H1 (cell line): ENCODE measurements around the gene AP4B1. TPM values are rescaled to one million over a fixed set of nuclear protein-coding genes. Genes with fewer than 3 reads are reported as not detected.

ENCODE experiments used
- CTCF ChIA-PET: fragments of 300-600 bp; sonication (Branson Sonifier 250); formaldehyde crosslinking; loops from one replicate; lab custom pipeline; 2021; ENCODE audit not compliant: partially characterized antibody; lab: Charles Lee
- POLR2A ChIA-PET: fragments of 300-600 bp; sonication (Branson Sonifier 250); formaldehyde crosslinking; loops from one replicate; lab custom pipeline; 2021; ENCODE audit warnings: inconsistent platforms; ENCODE audit not compliant: partially characterized antibody; lab: Charles Lee
- DNase-seq, 2 experiments: peaks; one replicate each; pipeline versions ENCODE4 v3.0.0 to v3.0.0-alpha.2; 2010 to 2022; ENCODE audit warnings: low spot score in 2 of 2, low read depth in 1 of 2, mixed read lengths in 1 of 2
- FAIRE-seq: peaks from 2 replicates; lab custom pipeline; 2011; peaks lifted over from hg19 to GRCh38; lab: Jason Lieb, UNC
- H2AFZ ChIP-seq: 2 replicates; pipeline ENCODE4 v1.8.1; 2012; ENCODE audit warnings: low read length, inconsistent platforms
- H2AK5ac ChIP-seq: 2 replicates; pipeline ENCODE4 v1.6.1; 2013; ENCODE audit warnings: low read depth, low read length
- H2BK120ac ChIP-seq: replicated peaks from 2 replicates; pipeline ENCODE3; 2013; ENCODE audit warnings: low read depth, low read length, inconsistent platforms
- H2BK12ac ChIP-seq: 2 replicates; pipeline ENCODE4 v1.6.1; 2013; ENCODE audit warnings: low read depth, low read length
- H2BK15ac ChIP-seq: 2 replicates; pipeline ENCODE4 v1.6.1; 2013; ENCODE audit warnings: low read length
- H2BK20ac ChIP-seq: 2 replicates; pipeline ENCODE4 v1.6.1; 2013; ENCODE audit warnings: low read length
- H2BK5ac ChIP-seq: 2 replicates; pipeline ENCODE4 v1.6.1; 2013; ENCODE audit warnings: low read depth, low read length
- H3K14ac ChIP-seq: 2 replicates; pipeline ENCODE4 v1.6.1; 2013; ENCODE audit warnings: inconsistent platforms; ENCODE audit not compliant: insufficient read length
- H3K18ac ChIP-seq: 2 replicates; pipeline ENCODE4 v1.6.1; 2013; ENCODE audit warnings: low read length; ENCODE audit errors: extremely low read depth
- H3K23ac ChIP-seq: 2 replicates; pipeline ENCODE4 v1.6.1; 2013; ENCODE audit warnings: inconsistent platforms; ENCODE audit not compliant: insufficient read length
- H3K23me2 ChIP-seq: 2 replicates; pipeline ENCODE4 v1.6.1; 2013; ENCODE audit warnings: low read depth, low read length
- H3K27ac ChIP-seq: 2 replicates; pipeline ENCODE4 v1.6.1; 2011; ENCODE audit warnings: low read depth, low read length, inconsistent platforms
- H3K27me3 ChIP-seq, 4 experiments: replicated peaks in 1 of 4; 1 replicate in 1 of 4; 2 replicates in 3 of 4; pipeline versions ENCODE4 v1.6.1 to v1.8.1; 2011 to 2013; ENCODE audit warnings: low read length in 3 of 4, mild to moderate bottlenecking in 3 of 4, inconsistent platforms in 2 of 4, mixed read lengths in 2 of 4, moderate library complexity in 1 of 4; ENCODE audit not compliant: control insufficient read depth in 3 of 4, insufficient read depth in 3 of 4; ENCODE audit errors: extremely low read depth in 1 of 4
- H3K36me3 ChIP-seq, 4 experiments: 2 replicates each; pipeline versions ENCODE4 v1.6.1 to v1.8.1; 2011 to 2013; ENCODE audit warnings: mild to moderate bottlenecking in 4 of 4, low read length in 3 of 4, moderate library complexity in 2 of 4, control low read depth in 1 of 4, inconsistent platforms in 1 of 4; ENCODE audit not compliant: insufficient read depth in 4 of 4, control insufficient read depth in 2 of 4
- H3K4ac ChIP-seq: replicated peaks from 2 replicates; pipeline ENCODE3; 2013; ENCODE audit warnings: low read length, low read depth, mixed read lengths, inconsistent platforms; ENCODE audit not compliant: insufficient read length
- H3K4me1 ChIP-seq, 4 experiments: replicated peaks in 1 of 4; 1 replicate in 1 of 4; 2 replicates in 3 of 4; pipeline versions ENCODE4 v1.6.1 to v1.8.1; 2011 to 2013; ENCODE audit warnings: low read length in 3 of 4, inconsistent platforms in 2 of 4, mixed read lengths in 1 of 4; ENCODE audit not compliant: insufficient read depth in 4 of 4, control insufficient read depth in 3 of 4
- H3K4me2 ChIP-seq, 2 experiments: 2 replicates each; pipeline versions ENCODE4 v1.6.1 to v1.8.1; 2011 to 2013; ENCODE audit warnings: low read depth in 2 of 2, low read length in 2 of 2, control low read depth in 1 of 2, inconsistent platforms in 1 of 2, mild to moderate bottlenecking in 1 of 2; ENCODE audit not compliant: insufficient read depth in 1 of 2
- H3K4me3 ChIP-seq, 4 experiments: fragments of 200-600, 300-600 bp in 1 of 4; sonication (generic), shearing (Covaris generic), sonication (Bioruptor Twin) in 1 of 4; 2 replicates each; pipeline versions ENCODE4 v1.5.1 to v1.8.1; 2011 to 2016; ENCODE audit warnings: low read length in 4 of 4, low read depth in 3 of 4, control low read depth in 2 of 4, inconsistent platforms in 2 of 4, mild to moderate bottlenecking in 2 of 4, mixed read lengths in 1 of 4, moderate library complexity in 1 of 4; ENCODE audit not compliant: insufficient read depth in 2 of 4; ENCODE audit errors: extremely low read depth in 1 of 4
- H3K56ac ChIP-seq: replicated peaks from 2 replicates; pipeline ENCODE3; 2013; ENCODE audit warnings: low read depth, mild to moderate bottlenecking, mixed read lengths, low read length, inconsistent platforms; ENCODE audit not compliant: insufficient read length
- H3K79me1 ChIP-seq: 2 replicates; pipeline ENCODE4 v1.6.1; 2013; ENCODE audit warnings: low read depth, low read length, control low read depth
- H3K79me2 ChIP-seq, 2 experiments: 2 replicates each; pipeline versions ENCODE4 v1.6.1 to v1.8.1; 2012 to 2013; ENCODE audit warnings: low read length in 2 of 2, mild to moderate bottlenecking in 2 of 2, inconsistent platforms in 1 of 2; ENCODE audit not compliant: insufficient read depth in 2 of 2, control insufficient read depth in 1 of 2
- H3K9ac ChIP-seq, 4 experiments: replicated peaks in 1 of 4; 1 replicate in 1 of 4; 2 replicates in 3 of 4; pipeline versions ENCODE4 v1.6.1 to v1.8.1; 2011 to 2013; ENCODE audit warnings: low read depth in 3 of 4, low read length in 3 of 4, control low read depth in 2 of 4, mild to moderate bottlenecking in 2 of 4, moderate library complexity in 2 of 4, inconsistent platforms in 1 of 4; ENCODE audit errors: extremely low read depth in 1 of 4
- H3K9me3 ChIP-seq, 2 experiments: 2 replicates each; pipeline versions ENCODE4 v1.6.1 to v1.8.1; 2012 to 2013; ENCODE audit warnings: mild to moderate bottlenecking in 2 of 2, moderate library complexity in 2 of 2, control low read depth in 1 of 2, inconsistent platforms in 1 of 2, low read depth in 1 of 2, low read length in 1 of 2, mixed read lengths in 1 of 2; ENCODE audit not compliant: insufficient read depth in 2 of 2
- H4K20me1 ChIP-seq, 2 experiments: replicated peaks in 1 of 2; 2 replicates each; pipeline versions ENCODE3 to v1.8.1; 2011 to 2013; ENCODE audit warnings: inconsistent platforms in 2 of 2, low read length in 2 of 2, mild to moderate bottlenecking in 1 of 2; ENCODE audit not compliant: insufficient read depth in 2 of 2, control insufficient read depth in 1 of 2
- H4K5ac ChIP-seq: 2 replicates; pipeline ENCODE4 v1.6.1; 2013; ENCODE audit warnings: low read length, low read depth, mixed read lengths, inconsistent platforms; ENCODE audit not compliant: insufficient read length
- H4K8ac ChIP-seq: 2 replicates; pipeline ENCODE4 v1.8.0; 2013; ENCODE audit warnings: mild to moderate bottlenecking, moderate library complexity, low read length, inconsistent platforms; ENCODE audit not compliant: insufficient read depth; ENCODE audit errors: extremely low read depth
- H4K91ac ChIP-seq: replicated peaks from 2 replicates; pipeline ENCODE3; 2013; ENCODE audit warnings: low read length, mixed read lengths, inconsistent platforms; ENCODE audit not compliant: insufficient read length
- ATF2 ChIP-seq: IDR thresholded peaks from 2 replicates; pipeline ENCODE4 v1.6.1; 2012; ENCODE audit warnings: low read length, inconsistent platforms
- BCL11A ChIP-seq, 2 experiments: IDR thresholded peaks; one replicate each; pipeline ENCODE4 v1.6.1; 2011; ENCODE audit warnings: low read depth in 2 of 2, low read length in 2 of 2, mild to moderate bottlenecking in 2 of 2
- CBX8 ChIP-seq: fragments of 300-800, 300-1000 bp; sonication (generic); IDR thresholded peaks from 2 replicates; pipeline ENCODE4 v1.7.1; 2016; ENCODE audit warnings: low read depth, low read length, borderline replicate concordance
- CTCF ChIP-seq, 3 experiments: IDR thresholded peaks; 1 replicate in 2 of 3; 2 replicates in 1 of 3; pipeline versions ENCODE4 v1.5.1 to v1.6.1; 2011; ENCODE audit warnings: low read length in 3 of 3, mild to moderate bottlenecking in 3 of 3, inconsistent platforms in 2 of 3, low read depth in 1 of 3, moderate library complexity in 1 of 3; ENCODE audit not compliant: insufficient read depth in 1 of 3; ENCODE audit errors: control extremely low read depth in 1 of 3
- KDM5A ChIP-seq: fragments of 200-600 bp; IDR thresholded peaks from 2 replicates; pipeline ENCODE4 v1.7.1; 2012; ENCODE audit warnings: mild to moderate bottlenecking, low read length, inconsistent platforms, mixed read lengths
- SP2 ChIP-seq: IDR thresholded peaks from 2 replicates; pipeline ENCODE4 v1.6.1; 2012; ENCODE audit warnings: mild to moderate bottlenecking, low read length, inconsistent platforms
- TAF7 ChIP-seq: optimal IDR thresholded peaks from 2 replicates; pipeline ENCODE3; 2011; ENCODE audit warnings: low read depth, mild to moderate bottlenecking, inconsistent platforms, low read length, moderate library complexity, borderline replicate concordance
- whole genome bisulfite sequencing, 2 experiments: shearing (Covaris generic) in 1 of 2; methylation state at CpG; one replicate each; pipeline versions ENCODE4 v1.1.6 to v1.1.7; 2013 to 2015; ENCODE audit warnings: low lambda C conversion rate in 2 of 2, mixed read lengths in 2 of 2, inconsistent platforms in 1 of 2, low coverage in 1 of 2, missing lambda C conversion rate in 1 of 2; ENCODE audit not compliant: insufficient replicate concordance in 2 of 2, insufficient coverage in 1 of 2, insufficient read length in 1 of 2; ENCODE audit errors: extremely low coverage in 1 of 2, missing lambda C conversion rate in 1 of 2; 5-methylcytosine and 5-hydroxymethylcytosine counted together
- polyA plus RNA-seq, 7 experiments: library from polyadenylated mRNA; depleted of rRNA in 3 of 7; stranded (reverse) in 5 of 7; unstranded in 2 of 7; fragments of >200 nt in 5 of 7; fragments of 200-250 nt in 2 of 7; gene quantifications; 1 replicate in 5 of 7; 2 replicates in 1 of 7; 4 replicates in 1 of 7; pipeline versions ENCODE4 v1.2.1 to v1.2.3, GENCODE V29; 2011 to 2013; ENCODE audit warnings: missing spikeins in 2 of 7, mixed read lengths in 2 of 7
- total RNA-seq: library from RNA; stranded (reverse); fragmentation: NEBNext Ultra II Directional; extraction: Animal tissue kit (Norgen Biotek cat#: 25700); gene quantifications from 2 replicates; pipeline ENCODE4 v1.2.1, GENCODE V29; 2021

The AP4B1 gene
- total and polyA plus RNA-seq, 2 of the 8 experiments (the other 6 are each of a cell fraction or from before 2014, with no cell fraction given): 8.9 to 9.0 TPM

- Histone ChIP-seq H3K36me3 (no peaks in the 10 kb centered on the region), H3K27ac (no peak overlapping the region), H3K9me3 (no peaks in the 10 kb centered on the region), H4K5ac (no peak overlapping the region), H2BK120ac (no peak overlapping the region), H3K56ac (no peak overlapping the region), H4K91ac (no peak overlapping the region), H3K79me2 (no peaks in the 10 kb centered on the region), H4K20me1 (no peaks in the 10 kb centered on the region), H2BK20ac (no peak overlapping the region), H2AFZ (peak overlapping the region; percentile 10; the same call in 1 of the 2 replicates), H3K9ac (no peak overlapping the region), H3K14ac (no peak overlapping the region), H3K4me2 (no peak overlapping the region), H4K8ac (no peak overlapping the region), H3K79me1 (no peaks in the 10 kb centered on the region), H2BK5ac (no peak overlapping the region), H3K4me3 (no peak overlapping the region), H3K4ac (no peak overlapping the region), H2BK12ac (no peak overlapping the region), H3K4me1 (no peaks in the 10 kb centered on the region), H2BK15ac (no peak overlapping the region), H3K23me2 (no peaks in the 10 kb centered on the region; the same call in 1 of the 2 replicates), H3K27me3 (no peaks in the 10 kb centered on the region; a peak in 1 of 7 replicates), H3K23ac (no peak overlapping the region), H2AK5ac (no peak overlapping the region), H3K18ac (no peak overlapping the region)
- ChIA-PET CTCF (interaction anchor here (0.6 to 1.8 kb wide), 5 partner anchors 12 to 540 kb away, joined by 3 to 7 read pairs (median 4); no protein-coding TSS in a partner anchor), POLR2A (no interaction called here)
- DNase-seq (no peak), FAIRE-seq (no peak)
- WGBS, 2 experiments: 92% methylated on average over 1 of the region's 1 CpG; no CpG with 5 or more reads in 1 of the 2 experiments
- TF ChIP-seq SP2 (no peak), ATF2 (no peak), CBX8 (no peak), BCL11A (IDR thresholded peaks at IDR 0.05; ENCODE audit: low read depth in 2 of 2, low read length in 2 of 2) (no peak), CTCF (IDR thresholded peaks at IDR 0.05; ENCODE audit: control extremely low read depth in 1 of 3, insufficient read depth in 1 of 3, low read depth in 1 of 3, low read length in 3 of 3) (peak; percentile 22 to 70 (median 35); a peak in 2 of 4 replicates), TAF7 (no peak), KDM5A (no peak)
These were observed 30.4 kb downstream of the AP4B1 start for GRCh38 chr1:113874012-113874879.
